NCI-H1105 (cell line): ENCODE results near the gene GFER.
"Not testable (repeated sequence)": the region's sequence is repeated elsewhere in the genome, so short reads cannot be mapped to it uniquely, and the experiment has no call there.

Source experiments
- DNase-seq: peaks from one replicate; lab custom pipeline; 2025; lab: John Stamatoyannopoulos, UW

The GFER gene

GRCh38 chr16:2026461-2027023 is 42.5 kb downstream of the GFER start, which contains the start of gene NHERF2:
TSS of gene NHERF2 (plus strand) at chr16:2026902. CDS start at chr16:2027006, 104 bp downstream.
- DNase-seq = no peak

GRCh38 chr16:2027024-2028010 is 43.3 kb downstream of the GFER start:
- no peak for DNase-seq

DNA sequence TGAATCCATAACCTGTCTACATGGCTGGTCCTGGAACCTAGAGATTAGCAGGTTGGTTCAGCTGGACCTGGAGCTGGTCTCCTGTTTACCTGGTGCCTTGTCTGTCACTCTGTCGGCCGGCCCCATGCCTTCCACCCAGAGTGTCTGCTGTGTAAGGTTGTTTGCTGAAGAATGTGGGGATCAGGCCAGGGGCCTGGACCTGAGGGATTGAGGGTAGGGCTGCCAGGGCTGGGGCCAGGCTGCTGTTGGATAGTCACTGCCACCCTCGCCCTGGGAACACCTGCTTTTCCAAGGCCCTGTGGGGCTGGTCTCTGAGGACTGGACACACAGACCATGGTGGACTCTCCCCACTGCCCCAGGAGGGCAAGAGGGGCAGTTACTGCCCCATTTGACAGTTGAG is 44.2 kb downstream of the GFER start:
- no peak for DNase-seq

DNA sequence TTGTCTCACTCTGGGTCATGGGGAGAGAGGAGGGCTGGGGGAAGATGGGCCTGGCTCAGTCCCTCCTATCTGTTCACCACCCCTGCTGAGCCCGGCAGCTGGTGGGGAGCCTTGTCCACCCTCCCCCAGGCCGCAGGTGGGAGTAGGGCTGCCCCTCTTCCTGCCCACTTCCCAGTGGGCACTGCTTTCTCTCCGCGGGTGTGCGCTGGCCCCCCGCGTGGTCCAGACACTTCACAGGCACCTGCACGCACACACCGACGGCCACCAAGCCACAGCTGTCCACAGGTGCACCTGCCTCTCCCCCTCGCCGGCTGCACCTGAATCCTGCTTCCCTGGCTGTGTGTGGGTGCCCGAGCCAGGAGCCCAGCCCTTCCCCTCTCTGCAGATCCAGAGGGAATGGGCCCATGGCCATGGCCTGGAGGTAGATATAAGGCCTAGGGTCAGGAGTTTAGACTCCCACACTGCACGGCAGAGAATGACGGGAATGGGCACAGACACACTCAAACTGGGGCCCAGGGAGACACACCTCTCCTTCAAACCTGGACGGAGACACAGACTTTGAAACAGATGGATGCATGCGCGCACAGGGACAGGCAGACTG is 44.7 kb downstream of the GFER start:
- DNase-seq = no peak

DNA sequence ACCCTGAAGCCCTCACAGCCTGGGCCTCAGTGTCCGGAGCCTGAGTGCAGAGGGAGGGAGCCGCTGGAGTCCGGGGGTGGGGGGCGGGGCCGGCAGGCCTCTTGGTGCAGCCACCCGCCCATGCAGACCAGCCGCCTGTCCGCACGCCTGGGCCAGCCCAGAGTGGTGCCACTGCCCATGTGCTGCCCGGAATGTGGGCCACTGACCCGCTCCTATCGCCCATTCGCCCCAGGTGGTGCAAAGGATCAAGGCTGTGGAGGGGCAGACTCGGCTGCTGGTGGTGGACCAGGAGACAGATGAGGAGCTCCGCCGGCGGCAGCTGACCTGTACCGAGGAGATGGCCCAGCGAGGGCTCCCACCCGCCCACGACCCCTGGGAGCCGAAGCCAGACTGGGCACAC is 45.4 kb downstream of the GFER start:
- no peak for DNase-seq

DNA sequence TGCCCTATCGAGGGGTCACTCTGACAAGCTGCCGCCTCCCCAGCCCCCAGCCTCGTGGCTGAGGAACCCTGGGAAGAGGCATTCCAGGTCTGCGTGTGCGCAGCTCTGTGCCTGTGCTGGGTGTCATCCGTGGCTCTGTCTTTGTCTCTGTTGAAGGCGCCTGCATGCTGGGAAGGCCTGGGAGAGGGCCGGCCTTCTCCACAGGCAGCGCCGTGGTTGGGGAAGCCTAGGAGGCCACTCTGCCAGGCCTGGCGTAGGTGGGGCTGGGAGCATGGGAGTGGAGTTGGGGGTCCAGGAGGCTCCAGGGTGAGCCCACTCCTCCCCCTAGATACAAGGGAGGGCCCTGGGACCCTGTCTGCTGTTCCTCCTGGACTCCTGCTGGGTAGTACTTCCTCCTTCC is 46.0 kb downstream of the GFER start:
- DNase-seq = no peak

- no peak for DNase-seq
Observed at GRCh38 chr16:2031081-2031577, 47.1 kb downstream of the GFER start.

DNA sequence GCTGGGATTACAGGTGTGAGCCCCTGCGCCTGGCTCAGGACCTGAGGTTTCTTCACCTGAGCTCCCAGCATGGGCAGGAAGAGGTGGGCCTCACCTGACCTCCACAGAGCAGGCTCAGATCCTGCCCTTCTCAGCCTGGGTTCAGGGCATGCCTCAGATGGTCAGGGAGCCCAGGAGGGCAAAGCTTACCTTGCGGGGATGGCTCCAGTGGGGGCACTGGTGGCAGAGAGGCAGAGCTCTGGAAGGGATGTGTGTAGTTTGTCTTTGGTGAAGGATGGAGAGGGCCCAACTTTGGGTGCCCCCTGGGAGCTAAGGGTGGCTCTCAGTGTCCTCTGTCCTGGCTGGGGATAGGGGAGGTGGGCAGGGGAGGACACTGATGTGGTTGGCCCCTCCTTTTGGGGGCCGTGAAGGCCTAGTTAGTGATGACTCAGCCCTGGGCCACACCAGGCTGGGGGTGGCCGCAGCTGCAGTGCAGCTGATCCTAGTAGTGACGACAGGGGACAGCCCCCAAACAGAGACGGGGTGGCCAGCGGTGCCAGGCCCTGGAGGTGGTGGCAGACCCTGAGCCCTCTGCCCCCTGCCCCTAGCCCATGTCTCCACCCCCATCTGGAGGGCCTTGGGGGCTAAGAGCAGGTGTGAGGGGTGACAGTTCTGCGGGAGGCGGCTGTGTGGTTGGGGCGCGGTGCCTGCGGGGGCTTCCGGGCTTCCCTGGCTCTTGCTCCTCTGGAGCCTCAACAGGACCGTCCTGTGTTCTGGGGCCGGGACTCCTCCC is 48.5 kb downstream of the GFER start:
- DNase-seq = no peak

- DNase-seq = no peak
Observed at GRCh38 chr16:2033057-2033908, 49.3 kb downstream of the GFER start.

DNA sequence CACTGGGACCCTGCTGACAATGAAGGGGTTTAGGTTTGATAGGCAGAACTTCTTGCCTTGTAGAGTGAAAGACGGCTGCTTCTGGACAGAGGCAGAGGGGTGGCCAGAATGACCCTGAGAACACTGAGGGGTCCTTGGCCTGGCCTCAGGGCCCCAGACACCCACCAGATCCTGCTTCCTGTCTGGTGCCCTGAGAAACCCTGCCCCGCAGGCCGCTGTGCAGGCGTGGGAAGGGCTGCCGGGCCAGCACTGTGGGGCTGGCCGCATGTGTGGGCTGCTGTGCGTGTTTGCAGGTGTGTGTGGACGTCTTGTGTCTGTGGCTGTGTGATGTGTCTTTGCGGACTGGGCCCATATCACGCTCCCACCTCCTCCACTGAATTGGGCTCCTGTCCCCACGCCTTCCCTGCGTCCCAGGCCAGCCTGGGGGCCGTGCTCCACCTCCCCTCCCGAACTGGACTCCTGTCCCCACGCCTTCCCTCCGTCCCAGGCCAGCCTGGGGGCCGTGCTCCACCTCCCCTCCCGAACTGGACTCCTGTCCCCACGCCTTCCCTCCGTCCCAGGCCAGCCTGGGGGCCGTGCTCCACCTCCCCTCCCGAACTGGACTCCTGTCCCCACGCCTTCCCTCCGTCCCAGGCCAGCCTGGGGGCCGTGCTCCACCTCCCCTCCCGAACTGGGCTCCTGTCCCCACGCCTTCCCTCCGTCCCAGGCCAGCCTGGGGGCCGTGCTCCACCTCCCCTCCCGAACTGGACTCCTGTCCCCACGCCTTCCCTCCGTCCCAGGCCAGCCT is 50.1 kb downstream of the GFER start:
- not testable (repeated sequence) for DNase-seq

GRCh38 chr16:2034696-2035430 is 50.9 kb downstream of the GFER start:
- no peak for DNase-seq

DNA sequence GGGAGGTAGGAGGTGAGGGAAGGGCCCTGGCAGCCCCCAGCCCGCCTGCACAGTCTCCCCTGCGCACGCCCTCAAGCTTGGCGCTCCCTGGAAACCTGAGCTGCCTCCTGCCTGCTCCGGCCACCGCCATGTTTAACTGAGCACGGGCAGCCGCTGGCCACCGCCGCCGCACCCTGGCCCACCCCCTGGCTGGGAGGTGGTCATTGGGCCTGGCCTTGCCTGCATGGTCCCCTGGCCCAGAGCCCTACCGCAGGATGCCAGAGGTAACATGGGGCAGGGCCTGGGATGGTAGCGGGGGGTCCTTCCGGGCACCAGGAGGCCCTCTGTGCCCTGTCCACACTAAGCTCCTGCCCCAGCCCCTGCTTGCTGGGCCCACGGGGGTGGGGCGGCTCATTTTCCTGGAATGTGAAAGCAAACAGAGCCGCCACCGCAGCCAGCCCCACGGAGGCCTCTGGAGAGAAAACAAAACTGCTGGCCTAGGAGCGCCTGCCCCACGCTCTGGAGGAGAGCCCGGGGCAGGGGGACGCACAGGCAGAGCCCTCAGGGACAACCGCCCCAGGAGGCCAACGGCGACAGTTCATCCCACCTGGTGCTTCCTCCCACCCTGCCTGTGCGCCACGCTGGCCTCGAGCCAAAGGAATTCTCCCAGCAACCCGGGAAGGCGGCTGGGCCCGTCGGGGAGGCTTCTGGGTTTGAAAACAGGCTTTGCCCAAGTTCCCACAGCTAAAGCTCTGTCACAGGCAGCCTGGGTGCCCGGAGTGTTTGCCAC is 51.6 kb downstream of the GFER start:
- DNase-seq = peak; percentile 25

GRCh38 chr16:2036200-2036966 is 52.4 kb downstream of the GFER start:
- no peak for DNase-seq

GRCh38 chr16:2037115-2037514 is 53.1 kb downstream of the GFER start:
- no peak for DNase-seq
